Adrenal gland (tissue), 5 donors: Measurements from ENCODE around the gene ATP2B3.

ENCODE experiments used
- CTCF ChIP-seq, 6 experiments: fragments of 450-650 bp in 4 of 6; fragments of 200-600 bp in 2 of 6; sonication (generic) in 1 of 6; IDR thresholded peaks; 1 replicate in 5 of 6; 2 replicates in 1 of 6; pipeline versions ENCODE4 v1.5.1 to v1.8.0; 2016 to 2021; ENCODE audit warnings: antibody characterized with exemption in 6 of 6, mild to moderate bottlenecking in 2 of 6, moderate library complexity in 1 of 6
- POLR2A ChIP-seq, 2 donors: fragments of 450-650 bp; IDR thresholded peaks; one replicate each; pipeline ENCODE4 v1.6.1; 2017; ENCODE audit warnings: antibody characterized with exemption in 2 of 2, mild to moderate bottlenecking in 2 of 2, moderate library complexity in 1 of 2
- donor health status: DM: no; HTN: no; CAD: no.

GRCh38 chrX:153495362-153495751, 22.1 kb upstream of the ATP2B3 start:
- TF ChIP-seq CTCF (IDR thresholded peaks at IDR 0.05): peak in 1 of 6 experiments; percentile 0
- no peak for TF ChIP-seq POLR2A (IDR thresholded peaks at IDR 0.05)
